ENCODE data around the gene KAT7.
"Not testable (repeated sequence)": the region's sequence is repeated elsewhere in the genome, so short reads cannot be mapped to it uniquely, and the experiment has no call there.

The KAT7 gene

GRCh38 chr17:49814781-49815529 lies 26.5 kb downstream of the KAT7 start:
- no peak for DNase-seq

GRCh38 chr17:49815761-49816281 lies 27.3 kb downstream of the KAT7 start:
- DNase-seq = no peak

- peak; percentile 63 for DNase-seq
Measured at GRCh38 chr17:49817993-49818392, 29.5 kb downstream of the KAT7 start.

DNA sequence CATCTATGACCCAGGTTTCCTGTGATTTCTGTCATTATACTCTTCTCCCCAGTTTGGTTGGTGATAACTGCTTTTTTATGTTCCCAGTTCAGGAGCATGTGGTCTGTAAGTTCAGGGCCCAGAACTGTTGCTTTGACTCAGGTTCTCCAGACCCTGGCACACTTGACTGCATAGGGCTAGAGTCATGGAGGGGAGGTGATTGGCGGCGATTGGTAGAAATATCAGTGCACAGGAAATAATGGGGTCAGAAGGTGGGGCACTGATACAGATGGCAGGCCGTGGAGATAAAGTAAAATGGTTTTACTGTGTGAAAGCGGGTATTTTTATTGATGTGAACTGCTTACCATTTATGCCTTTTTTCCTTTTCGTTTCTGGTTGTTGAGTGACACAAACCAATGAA lies 30.7 kb downstream of the KAT7 start:
- DNase-seq = no peak

GRCh38 chr17:49819651-49820050 lies 31.2 kb downstream of the KAT7 start:
- DNase-seq = no peak

GRCh38 chr17:49820773-49821172 lies 32.3 kb downstream of the KAT7 start:
- no peak for DNase-seq

DNA sequence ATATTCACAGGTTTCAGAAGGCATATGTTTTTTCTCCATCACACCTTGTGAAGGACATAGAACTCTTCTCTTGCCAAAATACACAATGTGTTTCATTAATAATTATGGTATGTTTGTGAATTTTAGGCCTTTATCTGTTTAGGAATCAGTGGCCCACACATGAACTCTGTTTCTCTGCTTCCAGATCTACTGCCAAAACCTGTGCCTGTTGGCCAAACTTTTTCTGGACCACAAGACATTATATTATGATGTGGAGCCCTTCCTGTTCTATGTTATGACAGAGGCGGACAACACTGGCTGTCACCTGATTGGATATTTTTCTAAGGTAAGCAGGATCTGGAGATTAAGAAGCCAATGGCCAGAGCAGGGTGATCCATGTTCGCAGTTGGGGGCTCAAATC lies 33.0 kb downstream of the KAT7 start:
- no peak for DNase-seq

GRCh38 chr17:49821916-49822315 lies 33.4 kb downstream of the KAT7 start:
- no peak for DNase-seq

- no peak for DNase-seq
Measured at GRCh38 chr17:49822829-49823228, 34.3 kb downstream of the KAT7 start.

DNA sequence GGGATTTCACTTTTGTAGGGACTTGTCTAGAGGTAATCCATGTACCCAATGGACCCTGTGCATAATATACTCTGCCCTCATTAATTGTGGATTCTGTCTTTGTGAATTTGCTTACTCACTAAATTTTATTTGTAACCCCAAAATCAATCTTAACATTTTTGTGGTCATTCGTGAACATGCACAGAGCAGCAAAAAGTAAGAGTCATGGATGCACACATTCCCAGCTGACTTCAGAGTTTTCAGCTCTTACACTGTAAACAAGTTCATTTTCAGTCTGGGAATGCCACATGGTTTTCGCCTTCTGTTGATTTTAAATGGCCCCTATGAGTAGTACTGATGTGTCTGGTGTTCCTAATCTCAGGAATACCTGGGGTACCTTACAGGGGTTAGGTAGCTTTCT lies 35.1 kb downstream of the KAT7 start:
- DNase-seq = no peak

- DNase-seq = no peak
Measured at GRCh38 chr17:49825645-49826044, 37.2 kb downstream of the KAT7 start.

- DNase-seq = not testable (repeated sequence)
Measured at GRCh38 chr17:49828325-49828724, 39.8 kb downstream of the KAT7 start.

DNA sequence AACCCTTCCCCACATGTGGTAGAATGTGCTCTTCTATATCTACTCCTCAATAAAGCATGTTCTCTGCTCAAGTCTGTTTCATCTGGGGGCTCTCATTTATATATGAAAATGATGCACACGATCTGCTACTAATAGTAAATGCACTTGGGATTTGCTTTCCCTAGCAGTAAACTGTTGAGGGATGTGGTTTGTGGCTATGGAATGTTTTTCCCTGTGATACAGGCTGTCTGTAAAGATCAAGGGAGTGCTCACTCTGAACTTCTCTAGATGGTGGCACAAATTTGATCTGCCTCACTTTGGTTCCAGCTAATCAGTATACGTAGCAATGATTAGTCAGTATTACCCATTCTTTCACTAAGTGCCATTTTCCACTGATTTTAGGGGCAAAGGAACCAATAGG lies 40.5 kb downstream of the KAT7 start:
- no peak for DNase-seq

DNA sequence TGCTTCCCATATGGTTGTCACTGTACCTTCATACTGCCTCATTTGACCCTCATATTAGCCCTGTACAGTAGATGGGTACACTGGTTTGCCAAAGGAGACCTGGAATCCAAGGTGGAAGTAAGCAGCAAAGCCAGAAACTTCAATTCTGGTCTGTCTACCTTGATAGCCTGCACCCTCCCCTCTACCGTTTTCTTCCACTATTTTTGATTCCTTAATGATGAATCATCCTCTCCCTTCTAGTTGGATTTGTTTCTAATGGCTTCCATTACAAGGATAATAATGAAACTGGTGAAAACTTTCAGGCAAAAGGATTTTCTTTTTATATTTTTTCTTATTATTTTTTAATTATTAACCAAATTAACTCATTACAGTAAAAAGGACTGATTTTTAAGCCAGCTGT lies 42.1 kb downstream of the KAT7 start:
- no peak for DNase-seq

DNA sequence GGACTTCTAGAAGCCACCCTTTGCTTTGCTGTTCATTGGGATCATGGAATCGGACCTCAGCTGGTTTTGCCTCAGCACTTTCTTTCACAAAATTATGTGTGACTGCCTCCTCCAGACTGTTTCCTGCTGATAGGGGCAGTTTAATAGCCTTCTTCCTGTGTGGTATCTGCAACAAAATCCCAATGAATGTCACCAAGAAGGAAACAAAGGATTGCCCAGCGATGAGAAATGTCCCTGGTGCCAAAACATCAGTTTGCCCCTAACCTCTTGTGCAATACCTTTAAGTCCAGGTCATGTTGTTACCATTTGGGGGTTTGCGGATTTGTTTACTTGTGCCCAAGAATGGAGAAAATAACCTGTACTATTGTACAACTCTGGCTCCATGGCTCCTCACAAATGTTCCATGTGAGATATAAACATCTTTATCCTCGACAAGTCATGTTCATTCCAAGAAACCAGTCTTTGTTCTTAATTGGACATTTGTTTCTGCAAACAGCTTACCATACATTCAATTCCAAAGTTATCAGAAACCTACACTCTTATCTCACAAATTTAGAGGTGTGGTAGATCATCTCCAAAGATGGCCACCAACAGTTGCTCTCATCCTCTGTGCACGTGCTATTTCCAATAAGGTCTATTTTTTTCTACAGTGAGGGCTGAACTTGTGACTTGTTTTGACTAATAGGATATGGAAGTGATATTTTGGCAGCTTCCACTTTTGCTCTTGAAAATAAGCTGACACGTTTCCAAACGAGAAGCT lies 44.5 kb downstream of the KAT7 start:
- DNase-seq = no peak

DNA sequence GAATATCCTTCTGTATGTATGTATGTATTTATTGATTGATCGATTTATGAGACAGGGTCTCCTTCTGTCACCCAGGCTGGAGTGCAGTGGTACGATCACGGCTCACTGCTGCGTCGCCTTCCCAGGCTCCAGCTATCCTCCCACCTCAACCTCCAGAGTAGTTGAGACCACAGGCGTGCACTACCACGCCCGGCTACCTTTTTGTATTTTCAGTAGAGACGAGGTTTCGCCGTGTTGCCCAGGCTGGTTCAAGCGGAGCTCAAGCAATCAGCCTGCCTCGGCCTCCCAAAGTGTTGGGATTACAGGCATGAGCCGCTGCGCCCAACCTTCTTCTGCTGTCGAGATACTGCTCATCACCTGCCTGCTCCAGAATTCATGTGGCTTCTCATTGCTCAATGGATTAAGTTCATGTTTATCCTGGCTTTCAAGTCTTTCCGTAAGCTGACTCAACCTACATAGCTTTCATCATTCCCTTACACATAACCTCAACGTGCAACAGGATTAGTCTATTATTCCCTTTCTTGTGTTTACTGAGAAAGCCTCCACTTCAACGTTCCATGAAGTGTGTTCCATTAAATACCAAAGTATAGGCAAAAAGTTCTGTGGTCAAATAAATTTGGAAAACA lies 45.8 kb downstream of the KAT7 start:
- DNase-seq = no peak

DNA sequence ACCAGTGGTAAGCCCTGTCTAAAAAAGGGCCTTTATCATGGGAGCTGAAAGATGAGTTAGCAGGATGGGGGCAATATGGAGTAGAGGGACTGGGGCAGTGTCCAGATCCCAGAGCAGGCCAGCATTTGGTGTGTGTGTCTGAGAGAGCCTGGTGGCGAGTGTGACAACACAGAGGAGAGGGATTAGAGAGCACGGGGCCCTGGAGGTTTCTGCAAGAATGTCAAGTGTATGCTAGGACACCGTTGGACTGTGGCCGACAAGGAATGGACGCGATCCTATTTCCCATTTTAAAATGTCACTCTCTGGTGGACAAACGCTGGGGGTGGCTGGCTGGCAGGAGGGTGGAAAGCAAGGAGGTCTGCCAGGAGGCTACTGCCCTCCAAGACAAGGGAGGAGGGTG lies 47.0 kb downstream of the KAT7 start:
- DNase-seq = no peak

- no peak for DNase-seq
Measured at GRCh38 chr17:49836111-49837030, 47.9 kb downstream of the KAT7 start.

DNA sequence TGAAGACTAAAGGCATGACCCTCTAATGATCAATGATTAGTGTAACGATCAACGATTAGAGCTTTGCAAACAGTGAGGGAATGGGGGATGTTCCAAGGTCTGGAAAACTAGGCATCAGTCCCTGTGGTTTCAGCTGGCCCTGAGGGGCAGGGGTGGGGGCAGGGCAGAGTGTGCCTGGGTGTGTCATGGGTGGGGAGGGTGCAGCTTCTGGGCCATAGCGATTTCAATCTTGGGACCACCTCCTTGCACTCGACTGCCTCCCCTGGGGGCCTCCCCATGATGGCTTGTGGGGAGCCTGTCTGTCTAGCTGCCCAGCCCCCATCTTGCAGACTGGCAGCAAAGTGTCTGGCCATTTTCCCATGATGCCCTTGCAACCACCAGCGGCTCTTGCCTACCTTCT lies 51.0 kb downstream of the KAT7 start:
- no peak for DNase-seq

GRCh38 chr17:49841548-49841947 lies 53.1 kb downstream of the KAT7 start:
- DNase-seq = no peak

DNA sequence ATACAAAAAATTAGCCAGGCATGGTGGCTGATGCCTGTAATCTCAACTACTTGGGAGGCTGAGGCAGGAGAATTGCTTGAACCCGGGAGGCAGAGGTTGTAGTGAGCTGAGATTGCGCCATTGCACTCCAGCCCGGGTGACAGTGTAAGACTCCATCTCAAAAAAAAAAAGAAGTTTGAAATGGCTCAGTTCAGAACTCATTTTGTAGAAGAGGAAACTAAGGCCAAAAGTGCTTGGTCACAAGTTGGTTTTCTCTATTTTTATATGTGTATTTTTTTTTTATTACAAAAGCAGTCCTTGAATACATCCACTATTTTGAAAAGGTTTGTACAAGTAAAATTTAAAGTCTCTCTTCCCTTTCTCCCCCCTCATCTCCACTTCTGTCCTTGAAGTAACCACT lies 53.9 kb downstream of the KAT7 start:
- no peak for DNase-seq

GRCh38 chr17:49842846-49843245 lies 54.4 kb downstream of the KAT7 start:
- no peak for DNase-seq
